ENCODE results near the gene IFT74.
"Not testable (repeated sequence)": the region's sequence is repeated elsewhere in the genome, so short reads cannot be mapped to it uniquely, and the experiment has no call there.

Gene IFT74

DNA sequence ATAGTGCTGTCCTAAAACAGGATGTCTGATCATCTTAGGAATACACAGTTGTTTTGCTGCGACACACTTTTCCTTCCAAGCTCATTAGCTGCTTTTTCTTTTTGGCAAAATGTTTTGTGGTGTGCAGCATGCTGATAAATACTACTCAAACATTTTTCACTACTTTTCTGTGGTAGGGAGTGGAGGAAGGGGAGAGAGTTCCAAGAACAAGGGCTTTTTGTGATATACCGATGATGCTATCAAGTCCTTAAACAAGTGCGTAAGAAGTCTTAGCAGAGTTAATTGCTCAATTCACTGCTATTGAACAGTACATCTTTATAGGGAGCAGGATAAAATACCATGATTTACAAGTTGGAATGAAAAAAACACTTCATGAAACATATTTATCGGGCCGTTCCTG, 129.2 kb downstream of the IFT74 start:
- no peak for DNase-seq

DNA sequence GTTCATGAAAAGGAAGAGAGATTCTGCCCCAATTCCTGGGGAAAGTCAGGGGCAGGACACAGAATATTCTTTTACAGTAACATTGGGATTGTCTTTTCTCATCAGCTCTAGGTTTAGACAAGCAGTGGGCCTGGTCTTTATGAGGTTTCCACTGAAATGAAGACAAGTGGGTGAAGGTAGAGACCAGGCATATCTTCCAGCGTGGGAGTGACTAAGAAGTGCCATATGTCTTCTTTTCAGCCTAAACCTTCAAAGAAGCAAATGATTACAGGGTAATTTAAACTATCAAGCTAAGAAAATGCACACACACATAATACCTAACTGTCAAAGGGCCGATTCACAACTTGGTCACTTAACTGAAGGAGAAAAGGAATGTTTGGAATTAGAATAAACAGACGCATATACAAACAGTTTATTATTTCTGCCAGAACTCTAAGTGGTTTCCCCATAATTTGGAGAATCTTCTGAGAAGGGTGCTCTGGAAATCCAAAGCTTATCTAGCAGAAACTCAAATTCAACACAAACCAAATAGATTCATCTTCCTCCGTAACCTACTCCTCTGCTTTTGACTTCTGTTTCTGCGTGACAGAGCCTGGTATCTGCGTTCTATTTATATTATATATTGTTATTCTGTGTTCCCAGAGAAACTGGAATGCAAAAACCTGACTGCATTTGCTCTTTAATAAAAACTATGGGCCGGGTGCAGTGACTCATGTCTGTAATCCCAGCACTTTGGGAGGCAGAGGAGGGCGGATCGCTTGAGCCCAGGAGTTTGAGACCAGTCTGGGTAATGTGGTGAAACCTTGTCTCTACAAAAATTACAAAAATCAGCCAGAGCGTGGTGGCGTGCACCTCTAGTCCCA, 130.8 kb downstream of the IFT74 start:
- DNase-seq = no peak

DNA sequence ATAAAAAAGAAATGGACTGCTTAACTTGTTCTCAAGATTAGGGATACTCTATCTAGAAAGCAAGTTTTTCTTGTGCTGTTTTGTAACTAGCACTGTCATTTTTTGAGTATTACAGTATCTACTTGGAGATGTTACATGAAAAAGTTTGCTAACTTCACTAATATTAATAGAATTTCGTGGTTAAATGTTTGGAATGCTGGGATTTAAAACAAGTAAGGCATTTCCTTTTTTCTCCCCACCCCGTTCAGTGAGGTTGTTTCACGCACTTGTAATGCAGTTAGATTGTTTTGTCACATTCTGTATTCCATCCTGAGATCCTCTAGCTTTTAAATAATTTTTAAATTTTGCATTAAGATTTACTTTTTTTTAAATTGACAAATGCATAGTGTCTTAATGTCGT, 132.8 kb downstream of the IFT74 start:
- DNase-seq = no peak

DNA sequence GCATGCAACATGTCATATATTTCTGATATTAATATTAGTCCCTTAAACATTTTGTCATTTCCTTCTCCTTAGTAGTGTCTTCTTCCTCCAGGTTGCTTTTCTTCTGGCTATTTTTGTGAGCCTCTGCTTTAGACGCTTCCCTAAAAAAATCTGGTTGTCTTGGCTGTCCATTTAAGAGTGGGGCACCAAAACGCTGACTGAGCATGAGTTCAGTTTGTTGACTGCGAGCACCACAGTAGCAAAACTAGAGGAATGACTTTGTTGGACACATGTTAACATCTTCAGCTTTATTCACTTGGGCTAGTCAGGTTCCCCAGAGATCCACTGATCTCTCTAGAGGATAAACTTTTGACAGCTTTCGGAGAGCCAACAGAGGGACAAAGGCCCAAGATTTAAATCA, 133.5 kb downstream of the IFT74 start:
- DNase-seq = no peak

DNA sequence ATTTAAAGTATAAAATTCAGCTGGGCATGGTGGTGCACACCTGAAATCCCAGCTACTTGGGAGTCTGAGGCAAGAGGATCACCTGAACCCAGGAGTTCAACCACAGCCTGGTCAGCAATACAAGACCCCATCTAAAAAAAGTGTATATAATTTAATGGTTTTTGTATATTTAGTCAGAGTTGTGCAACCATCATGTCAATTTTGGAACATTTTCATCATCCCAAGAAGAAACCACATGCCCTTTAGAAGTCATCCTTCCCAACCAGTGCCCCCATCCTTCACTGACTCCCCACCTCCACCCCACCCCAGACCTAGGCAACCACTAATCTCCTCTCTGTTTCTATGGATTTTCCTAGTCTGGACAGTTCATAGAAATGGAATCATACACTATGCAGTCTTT, 134.0 kb downstream of the IFT74 start:
- no peak for DNase-seq

- DNase-seq = no peak
These were observed 134.5 kb downstream of the IFT74 start for GRCh38 chr9:27090711-27091110.

DNA sequence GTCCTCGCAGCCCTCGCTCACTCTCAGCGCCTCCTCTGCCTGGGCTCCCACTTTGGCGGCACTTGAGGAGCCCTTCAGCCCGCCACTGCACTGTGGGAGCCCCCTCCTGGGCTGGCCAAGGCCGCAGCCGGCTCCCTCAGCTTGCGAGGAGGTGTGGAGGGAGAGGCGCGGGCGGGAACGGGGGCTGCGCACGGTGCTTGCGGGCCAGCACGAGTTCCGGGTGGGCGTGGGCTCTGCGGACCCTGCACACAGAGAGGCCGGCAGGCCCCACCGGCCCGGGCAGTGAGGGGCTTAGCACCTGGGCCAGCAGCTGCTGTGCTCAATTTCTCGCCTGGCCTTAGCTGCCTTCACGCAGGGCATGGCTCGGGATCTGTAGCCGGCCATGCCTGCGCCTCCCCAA, 136.3 kb downstream of the IFT74 start:
- not testable (repeated sequence) for DNase-seq

DNA sequence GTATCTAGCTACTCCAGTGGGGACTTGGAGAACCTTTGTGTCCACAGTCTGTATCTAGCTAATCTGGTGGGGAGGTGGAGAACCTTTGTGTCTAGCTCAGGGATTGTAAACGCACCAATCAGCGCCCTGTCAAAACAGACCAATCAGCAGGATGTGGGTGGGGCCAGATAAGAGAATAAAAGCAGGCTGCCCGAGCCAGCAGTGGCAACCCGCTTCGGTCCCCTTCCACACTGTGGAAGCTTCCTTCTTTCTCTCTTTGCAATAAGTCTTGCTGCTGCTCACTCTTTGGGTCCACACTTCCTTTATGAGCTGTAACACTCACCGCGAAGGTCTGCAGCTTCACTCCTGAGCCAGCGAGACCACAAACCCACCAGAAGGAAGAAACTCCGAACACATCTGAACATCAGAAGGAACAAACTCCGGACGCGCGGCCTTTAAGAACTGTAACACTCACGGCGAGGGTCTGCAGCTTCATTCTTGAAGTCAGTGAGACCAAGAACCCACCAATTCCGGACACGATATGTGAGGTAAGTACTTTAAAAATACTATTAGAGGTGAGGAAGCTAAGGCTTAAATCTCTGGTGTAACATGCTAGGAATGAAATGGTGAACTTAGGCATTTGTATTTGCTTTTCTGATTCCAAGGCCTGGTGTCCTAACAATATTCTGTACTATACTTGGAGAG, 137.3 kb downstream of the IFT74 start:
- DNase-seq = not testable (repeated sequence)

DNA sequence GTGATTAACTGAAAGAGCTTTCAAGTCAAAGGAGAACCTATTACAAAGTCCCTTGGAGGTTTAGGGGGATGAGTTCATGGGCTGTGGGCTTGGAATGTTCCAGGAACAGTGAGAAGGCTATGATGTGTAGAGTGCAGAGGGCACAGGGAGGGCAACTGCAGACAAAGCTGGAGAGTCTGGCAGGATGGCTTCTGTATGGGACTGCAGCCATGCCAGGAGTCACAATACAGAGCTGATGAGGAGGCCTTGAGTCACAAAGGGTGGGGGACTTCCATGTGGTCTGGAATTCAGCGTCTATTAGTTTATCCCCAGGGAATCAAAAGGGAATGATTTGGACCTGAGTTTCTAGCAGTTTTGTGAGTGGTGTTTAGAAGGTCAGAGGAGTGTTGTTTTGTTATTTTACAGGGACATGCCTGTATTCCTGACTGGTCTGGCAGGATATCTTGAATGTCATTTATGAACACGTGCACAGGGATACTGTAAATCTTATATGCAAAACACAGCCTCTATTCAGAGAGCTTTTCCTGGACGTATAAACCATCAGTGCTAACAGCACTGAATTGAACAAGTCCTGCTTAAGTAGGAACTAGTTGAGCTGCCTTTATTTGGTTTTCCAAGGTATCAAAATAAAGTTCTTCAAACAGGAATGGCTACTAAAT, 138.6 kb downstream of the IFT74 start:
- no peak for DNase-seq

- DNase-seq = no peak
These were observed 151.0 kb downstream of the IFT74 start for GRCh38 chr9:27107241-27107640.

- no peak for DNase-seq
These were observed 152.8 kb downstream of the IFT74 start, which contains the start of gene TEK for GRCh38 chr9:27108981-27109541. TEK (plus strand) TSS chr9:27109225; CDS start chr9:27109591, 366 bp downstream.

DNA sequence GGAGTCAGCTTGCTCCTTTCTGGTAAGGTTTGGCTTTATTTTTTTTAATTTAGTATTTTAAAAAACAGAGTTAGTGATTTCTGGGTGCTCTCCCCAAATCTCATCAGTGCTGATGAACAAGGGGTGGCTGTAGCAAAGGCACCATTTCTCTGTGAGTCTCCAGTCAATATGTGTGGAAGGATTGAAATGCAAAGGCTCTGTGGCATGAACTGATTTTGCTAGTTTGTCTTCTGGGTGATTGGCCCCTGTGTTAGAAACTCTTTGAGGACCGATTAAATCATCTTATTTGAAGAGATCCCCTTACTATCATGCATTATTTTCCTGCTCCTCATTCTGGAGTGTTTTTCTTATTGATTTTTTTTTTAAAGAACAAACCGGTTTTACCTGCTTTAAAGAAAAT, 153.4 kb downstream of the IFT74 start:
- no peak for DNase-seq

DNA sequence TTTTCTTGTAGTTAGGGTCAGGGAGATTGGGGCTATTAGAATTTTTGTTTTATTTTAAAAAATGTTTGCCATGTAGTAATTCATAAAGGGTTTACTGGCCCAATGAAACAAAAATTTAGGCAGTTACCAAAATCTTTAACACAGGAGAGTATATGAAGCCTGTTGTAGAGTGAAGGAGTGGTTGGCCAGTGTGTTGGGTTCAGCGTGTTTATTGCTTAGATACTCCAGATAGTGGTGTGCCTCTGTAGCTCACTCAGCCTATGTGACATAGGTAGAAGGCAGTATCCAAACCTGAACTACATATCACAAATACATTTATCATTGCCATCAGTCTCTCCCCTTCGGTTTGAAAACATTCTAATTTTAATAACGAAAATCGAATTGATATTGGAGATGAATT, 154.0 kb downstream of the IFT74 start:
- no peak for DNase-seq

DNA sequence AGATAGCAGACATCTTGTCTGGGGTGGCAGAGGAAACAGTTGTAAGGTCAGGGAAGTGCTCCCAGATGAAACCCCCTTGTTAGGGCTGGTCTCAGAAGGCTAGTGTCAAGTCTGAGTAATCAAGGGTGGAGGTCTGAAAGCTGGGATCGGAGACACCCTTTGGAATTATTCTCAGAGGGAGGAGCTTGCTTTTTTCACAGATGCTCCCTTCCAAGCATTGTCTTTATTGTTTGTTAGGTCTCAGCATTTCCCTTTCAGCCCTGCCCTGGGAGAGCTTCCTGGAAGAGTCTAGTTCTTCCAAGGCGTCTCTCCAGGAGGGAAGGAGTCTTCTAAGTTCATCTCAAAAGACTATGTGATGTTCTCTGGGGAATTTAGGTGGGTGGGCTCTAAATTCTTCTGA, 156.0 kb downstream of the IFT74 start:
- no peak for DNase-seq

Measured in stimulated activated CD4-positive, alpha-beta T cell treated with anti-CD3 and anti-CD28 coated beads, Interleukin-12 subunit alpha, Interleukin-12 subunit beta, amount 100 ng/mL, for 4 hours (primary cell).